ENCODE measurements around the gene SEL1L2. TPM values are rescaled to one million over a fixed set of nuclear protein-coding genes. Genes with fewer than 3 reads are reported as not detected.

SEL1L2 gene
- total RNA-seq, 4 donors from 2014 or later = 1.4 TPM; not detected in 3

DNA sequence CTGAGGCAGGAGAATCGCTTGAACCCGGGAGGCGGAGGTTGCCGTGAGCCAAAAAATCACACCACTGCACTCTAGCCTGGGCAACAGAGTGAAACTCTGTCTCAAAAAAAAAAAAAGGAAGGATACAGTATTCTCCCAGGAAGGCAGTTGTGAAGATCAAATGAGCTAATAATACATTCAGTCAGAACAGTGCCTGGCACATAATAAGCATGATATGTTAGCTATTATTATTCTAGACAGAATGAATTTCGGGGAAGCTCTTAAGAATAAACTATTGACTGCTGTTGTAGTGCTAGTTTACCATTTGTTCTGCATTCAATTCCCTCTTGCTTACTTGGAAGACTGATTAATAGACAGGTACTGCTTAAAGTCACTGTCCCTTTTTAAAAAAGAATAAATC is 164.9 kb downstream of the SEL1L2 start:
- TF ChIP-seq, protein P1, sequence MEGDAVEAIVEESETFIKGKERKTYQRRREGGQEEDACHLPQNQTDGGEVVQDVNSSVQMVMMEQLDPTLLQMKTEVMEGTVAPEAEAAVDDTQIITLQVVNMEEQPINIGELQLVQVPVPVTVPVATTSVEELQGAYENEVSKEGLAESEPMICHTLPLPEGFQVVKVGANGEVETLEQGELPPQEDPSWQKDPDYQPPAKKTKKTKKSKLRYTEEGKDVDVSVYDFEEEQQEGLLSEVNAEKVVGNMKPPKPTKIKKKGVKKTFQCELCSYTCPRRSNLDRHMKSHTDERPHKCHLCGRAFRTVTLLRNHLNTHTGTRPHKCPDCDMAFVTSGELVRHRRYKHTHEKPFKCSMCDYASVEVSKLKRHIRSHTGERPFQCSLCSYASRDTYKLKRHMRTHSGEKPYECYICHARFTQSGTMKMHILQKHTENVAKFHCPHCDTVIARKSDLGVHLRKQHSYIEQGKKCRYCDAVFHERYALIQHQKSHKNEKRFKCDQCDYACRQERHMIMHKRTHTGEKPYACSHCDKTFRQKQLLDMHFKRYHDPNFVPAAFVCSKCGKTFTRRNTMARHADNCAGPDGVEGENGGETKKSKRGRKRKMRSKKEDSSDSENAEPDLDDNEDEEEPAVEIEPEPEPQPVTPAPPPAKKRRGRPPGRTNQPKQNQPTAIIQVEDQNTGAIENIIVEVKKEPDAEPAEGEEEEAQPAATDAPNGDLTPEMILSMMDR (IDR thresholded peaks at IDR 0.05) = no peak
- DNase-seq (ENCODE audit: low spot score) = no peak
- ATAC-seq (ENCODE audit: low FRiP score) = no peak

DNA sequence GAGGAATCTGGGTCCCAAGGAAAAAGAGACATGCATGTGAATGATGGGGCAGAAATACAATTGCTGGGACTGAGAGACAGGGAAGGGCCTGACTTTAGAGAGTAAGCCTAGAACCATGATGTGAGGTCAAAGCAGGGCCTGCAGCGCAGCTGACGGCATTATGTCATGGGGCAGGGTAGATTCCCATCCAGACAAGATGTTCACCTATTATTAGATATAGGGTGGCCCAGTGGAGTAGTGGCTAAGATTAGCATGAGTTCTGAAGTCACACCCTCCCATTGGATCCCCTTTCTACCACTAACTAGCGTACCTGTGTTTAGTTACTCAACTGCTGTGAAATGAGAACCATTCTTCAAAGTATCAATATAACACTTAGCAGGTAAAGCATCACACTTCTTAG is 166.0 kb downstream of the SEL1L2 start:
- TF ChIP-seq, protein P1 (IDR thresholded peaks at IDR 0.05) = no peak
- no peak for DNase-seq (ENCODE audit: low spot score)
- ATAC-seq (ENCODE audit: low FRiP score) = no peak

DNA sequence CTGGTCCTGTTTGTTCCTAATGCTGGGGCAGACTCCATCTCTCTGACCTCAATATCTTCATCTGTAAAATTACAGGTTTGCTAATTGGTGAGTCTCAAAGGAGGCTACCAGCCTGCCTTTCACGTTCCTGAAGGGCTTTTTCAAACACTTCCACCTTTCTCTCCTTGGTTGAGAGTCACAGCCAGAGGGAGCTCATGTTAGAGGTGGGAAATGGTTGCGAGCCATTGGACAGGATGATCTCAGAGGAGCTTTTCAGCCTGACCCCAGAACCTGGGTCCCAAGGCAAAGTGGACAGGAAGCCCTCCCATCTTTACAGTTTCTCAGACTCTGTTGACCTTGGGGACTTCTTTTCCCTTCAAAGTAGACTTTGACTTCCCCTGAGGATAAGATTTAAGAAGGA is 168.0 kb downstream of the SEL1L2 start:
- TF ChIP-seq, protein P1 (IDR thresholded peaks at IDR 0.05) = no peak
- no peak for ATAC-seq (ENCODE audit: low FRiP score)
- DNase-seq (ENCODE audit: low spot score) = no peak

DNA sequence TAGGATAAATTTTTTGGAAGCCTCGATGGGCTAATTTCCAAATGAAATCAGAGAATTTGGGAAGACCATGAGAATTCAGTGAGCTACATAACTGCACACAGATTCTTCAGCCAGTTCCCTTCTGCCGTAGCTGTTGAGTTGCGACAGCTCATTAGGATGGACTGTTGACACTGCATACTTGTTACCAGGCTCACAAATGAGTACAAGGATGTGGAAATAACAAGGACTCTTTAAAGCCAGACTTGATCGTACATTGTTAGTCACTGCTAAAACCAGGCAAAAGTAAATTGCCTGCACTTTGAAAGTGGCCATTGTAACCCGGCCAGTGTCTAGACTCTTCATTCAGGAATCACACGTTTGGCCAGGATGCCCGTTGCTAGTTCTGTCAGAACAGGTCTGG is 168.5 kb downstream of the SEL1L2 start:
- TF ChIP-seq, protein P1 (IDR thresholded peaks at IDR 0.05) = no peak
- ATAC-seq (ENCODE audit: low FRiP score) = no peak
- DNase-seq (ENCODE audit: low spot score) = no peak

DNA sequence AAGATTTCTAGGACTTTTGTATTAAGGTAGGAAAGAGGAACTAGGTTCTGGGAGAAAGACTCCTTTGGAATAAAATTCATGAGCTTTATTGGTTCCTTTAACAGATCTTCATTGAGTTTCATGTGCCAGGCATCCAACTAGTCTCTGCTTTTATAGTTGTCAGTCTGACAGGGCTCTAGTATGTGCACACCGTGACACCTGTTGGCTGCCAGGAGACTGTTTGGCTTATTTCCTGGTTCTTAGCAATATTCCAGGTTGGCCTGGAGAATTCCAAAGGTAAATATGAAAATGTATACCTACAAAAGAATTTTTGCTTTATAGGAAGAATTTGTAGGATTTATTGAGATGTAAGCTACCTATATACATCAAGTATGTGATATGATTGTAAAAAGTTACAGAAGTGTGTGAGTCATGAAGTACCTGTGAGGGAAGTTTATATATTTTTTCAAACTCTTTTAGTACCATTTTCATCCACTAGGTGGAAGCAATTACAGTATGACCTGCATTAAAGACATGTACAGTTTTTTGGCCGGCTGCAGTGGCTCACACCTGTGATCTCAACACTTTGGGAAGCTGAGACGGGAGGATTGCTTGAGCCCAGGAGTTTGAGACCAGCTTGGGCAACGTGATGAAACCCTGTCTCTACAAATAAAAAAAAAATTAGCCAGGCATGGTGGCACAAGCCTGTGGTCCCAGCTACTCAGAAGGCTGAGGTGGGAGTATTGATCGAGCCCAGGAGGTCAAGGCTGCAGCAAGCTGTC is 170.3 kb downstream of the SEL1L2 start:
- ATAC-seq (ENCODE audit: low FRiP score) (no peak), DNase-seq (ENCODE audit: low spot score) (no peak)
- TF ChIP-seq, protein P1 (IDR thresholded peaks at IDR 0.05) = peak in 1 of 3 donors; percentile 42

DNA sequence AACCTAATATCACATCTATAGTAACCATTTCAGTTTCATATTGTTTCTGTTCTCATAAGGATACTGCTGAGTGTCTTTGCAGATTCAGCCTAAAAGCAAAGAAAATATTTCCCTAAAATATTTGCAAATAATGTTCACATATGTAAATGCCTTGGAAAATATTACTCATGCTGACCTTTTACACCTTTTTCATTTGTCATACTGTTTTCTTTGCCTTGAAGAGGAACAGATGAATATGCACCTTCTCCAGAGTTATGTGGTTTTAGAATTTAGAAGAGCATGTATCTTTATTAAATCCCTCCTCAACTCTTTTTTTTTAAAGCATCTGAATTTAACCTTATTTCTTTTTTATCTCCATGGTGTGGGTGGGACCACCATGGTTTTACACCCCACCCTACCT is 173.1 kb downstream of the SEL1L2 start:
- TF ChIP-seq, protein P1 (IDR thresholded peaks at IDR 0.05) = no peak
- no peak for DNase-seq (ENCODE audit: low spot score)
- ATAC-seq (ENCODE audit: low FRiP score) = no peak

DNA sequence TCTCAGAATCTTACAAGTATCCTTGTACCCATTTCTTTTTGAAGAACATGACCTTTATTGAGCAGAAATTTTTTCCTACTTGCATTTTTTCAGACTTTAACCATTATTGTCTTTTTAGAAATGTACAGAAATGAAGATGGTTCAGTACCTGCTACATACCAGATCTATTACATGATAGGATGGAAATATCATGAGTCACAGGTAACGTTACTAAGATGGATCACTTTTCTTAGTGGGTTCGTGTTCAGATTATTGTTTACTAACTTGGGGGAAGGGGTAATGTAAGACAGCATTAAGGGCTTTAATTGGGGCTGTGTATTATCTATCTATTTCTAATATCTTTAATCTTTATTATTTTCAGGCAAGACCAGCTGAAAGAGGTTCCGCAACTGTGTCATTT is 173.7 kb downstream of the SEL1L2 start:
- DNase-seq (ENCODE audit: low spot score) (no peak), ATAC-seq (ENCODE audit: low FRiP score) (no peak)
- TF ChIP-seq, protein P1 (IDR thresholded peaks at IDR 0.05) = no peak

Data from omental fat pad (tissue), 4 donors.